IMR-90 (cell line): ENCODE measurements around the gene NAP1L1. TPM values are rescaled to one million over a fixed set of nuclear protein-coding genes. Genes with fewer than 3 reads are reported as not detected.

Experiments used
- ATAC-seq: fragments of 200-7000 bp; cut with Tn5 transposase; 2 replicates; pipeline ENCODE4 v1.9.1; 2020; ENCODE audit warnings: low read depth, mild to moderate bottlenecking, moderate library complexity
- BruUV-seq: library from RNA; stranded (reverse); fragments of 400-500 nt; replicated peaks from 2 replicates; lab custom pipeline; 2021; lab: Mats Ljungman, UMichigan
- CTCF ChIA-PET: fragments of 300-600 bp; formaldehyde crosslinking; extraction: SDS; loops from one replicate; lab custom pipeline; 2021; ENCODE audit warnings: antibody characterized with exemption; lab: Yijun Ruan, JAX
- POLR2A ChIA-PET: fragments of 300-600 bp; sonication (Branson Sonifier 250); formaldehyde crosslinking; loops from one replicate; lab custom pipeline; 2022; ENCODE audit warnings: antibody characterized with exemption; ENCODE audit not compliant: unreplicated experiment; lab: Charles Lee
- DNase-seq: peaks from one replicate; pipeline ENCODE4 v3.0.0; 2013
- H2AFZ ChIP-seq: replicated peaks from 2 replicates; pipeline ENCODE3; 2013; ENCODE audit warnings: low read length, mild to moderate bottlenecking; ENCODE audit not compliant: poor library complexity
- H2AK5ac ChIP-seq: 2 replicates; pipeline ENCODE4 v1.6.1; 2013; ENCODE audit warnings: low read depth, low read length, inconsistent platforms
- H2AK9ac ChIP-seq: replicated peaks from 2 replicates; pipeline ENCODE3; 2013; ENCODE audit warnings: mild to moderate bottlenecking, low read depth, low read length, moderate library complexity; ENCODE audit not compliant: poor library complexity
- H2BK120ac ChIP-seq: 2 replicates; pipeline ENCODE4 v1.6.1; 2013; ENCODE audit warnings: low read depth, low read length, inconsistent platforms
- H2BK15ac ChIP-seq: 3 replicates; pipeline ENCODE4 v1.6.1; 2013; ENCODE audit warnings: low read depth, low read length, inconsistent platforms
- H2BK20ac ChIP-seq: 2 replicates; pipeline ENCODE4 v1.6.1; 2013; ENCODE audit warnings: low read depth, mild to moderate bottlenecking, inconsistent platforms, low read length, moderate library complexity
- H2BK5ac ChIP-seq: 2 replicates; pipeline ENCODE4 v1.6.1; 2013; ENCODE audit warnings: mild to moderate bottlenecking, low read depth, low read length, inconsistent platforms; ENCODE audit not compliant: poor library complexity, severe bottlenecking
- H3K14ac ChIP-seq: replicated peaks from 2 replicates; pipeline ENCODE4 v1.6.1; 2013; ENCODE audit warnings: low read depth, low read length, inconsistent platforms
- H3K18ac ChIP-seq: 2 replicates; pipeline ENCODE4 v1.6.1; 2013; ENCODE audit warnings: low read depth, low read length, control low read depth
- H3K23ac ChIP-seq: 2 replicates; pipeline ENCODE4 v1.6.1; 2013; ENCODE audit warnings: low read depth, low read length, inconsistent platforms
- H3K27ac ChIP-seq: 2 replicates; pipeline ENCODE4 v1.5.1; 2013; ENCODE audit warnings: mild to moderate bottlenecking, control low read depth, low read length; ENCODE audit not compliant: insufficient read depth
- H3K27me3 ChIP-seq: 2 replicates; pipeline ENCODE4 v1.6.1; 2013; ENCODE audit warnings: low read length; ENCODE audit not compliant: control insufficient read depth, insufficient read depth
- H3K36me3 ChIP-seq: 2 replicates; pipeline ENCODE4 v1.6.1; 2013; ENCODE audit warnings: low read length, mixed read lengths; ENCODE audit not compliant: control insufficient read depth, insufficient read depth
- H3K4ac ChIP-seq: 2 replicates; pipeline ENCODE4 v1.6.1; 2013; ENCODE audit warnings: low read depth, low read length, inconsistent platforms
- H3K4me1 ChIP-seq: 2 replicates; pipeline ENCODE4 v1.6.1; 2013; ENCODE audit warnings: low read length, mixed read lengths; ENCODE audit not compliant: control insufficient read depth, insufficient read depth
- H3K4me2 ChIP-seq: 2 replicates; pipeline ENCODE4 v1.6.1; 2013; ENCODE audit warnings: low read depth, mild to moderate bottlenecking, control low read depth, low read length, moderate library complexity
- H3K4me3 ChIP-seq: 2 replicates; pipeline ENCODE4 v1.5.1; 2013; ENCODE audit warnings: low read depth, mild to moderate bottlenecking, control low read depth, low read length, moderate library complexity; ENCODE audit not compliant: insufficient read depth
- H3K56ac ChIP-seq: 2 replicates; pipeline ENCODE4 v1.6.1; 2013; ENCODE audit warnings: low read length, inconsistent platforms; ENCODE audit not compliant: insufficient read depth; ENCODE audit errors: extremely low read depth
- H3K79me1 ChIP-seq, 2 experiments: 2 replicates each; pipeline ENCODE4 v1.6.1; 2013; ENCODE audit warnings: low read length in 2 of 2, inconsistent platforms in 1 of 2, low read depth in 1 of 2
- H3K9ac ChIP-seq: 2 replicates; pipeline ENCODE4 v1.6.1; 2013; ENCODE audit warnings: low read depth, low read length, control low read depth
- H3K9me1 ChIP-seq: 2 replicates; pipeline ENCODE4 v1.6.1; 2013; ENCODE audit warnings: low read length, inconsistent platforms; ENCODE audit not compliant: insufficient read depth
- H3K9me3 ChIP-seq: 2 replicates; pipeline ENCODE4 v1.6.1; 2013; ENCODE audit warnings: low read length; ENCODE audit not compliant: control insufficient read depth, insufficient read depth
- H4K20me1 ChIP-seq: 2 replicates; pipeline ENCODE4 v1.6.1; 2013; ENCODE audit warnings: low read length, inconsistent platforms; ENCODE audit not compliant: insufficient read depth
- H4K5ac ChIP-seq: 2 replicates; pipeline ENCODE4 v1.6.1; 2013; ENCODE audit warnings: mild to moderate bottlenecking, low read depth, low read length, control low read depth
- H4K8ac ChIP-seq, 2 experiments: 2 replicates each; pipeline ENCODE4 v1.6.1; 2013; ENCODE audit warnings: low read depth in 2 of 2, low read length in 2 of 2, control low read depth in 1 of 2, inconsistent platforms in 1 of 2
- H4K91ac ChIP-seq: 2 replicates; pipeline ENCODE4 v1.6.1; 2013; ENCODE audit warnings: low read depth, low read length, inconsistent platforms; ENCODE audit not compliant: insufficient read depth
- BHLHE40 ChIP-seq: fragments of 150-350 bp; IDR thresholded peaks from 2 replicates; pipeline ENCODE4 v1.6.1; 2016; ENCODE audit warnings: mild to moderate bottlenecking, low read depth, low read length
- CEBPB ChIP-seq: IDR thresholded peaks from 2 replicates; pipeline ENCODE4 v1.6.1; 2012; ENCODE audit warnings: low read depth, low read length, improper control_type of control experiment
- CHD1 ChIP-seq: IDR thresholded peaks from 2 replicates; pipeline ENCODE4 v1.6.1; 2012; ENCODE audit warnings: low read depth, low read length, improper control_type of control experiment
- FOS ChIP-seq: fragments of 150-350 bp; IDR thresholded peaks from 2 replicates; pipeline ENCODE4 v1.6.1; 2016; ENCODE audit warnings: low read depth, low read length
- MAFK ChIP-seq: IDR thresholded peaks from 2 replicates; pipeline ENCODE4 v1.6.1; 2012; ENCODE audit warnings: low read depth, low read length, improper control_type of control experiment
- MAZ ChIP-seq: IDR thresholded peaks from 2 replicates; pipeline ENCODE4 v1.6.1; 2012; ENCODE audit warnings: low read depth, mild to moderate bottlenecking, low read length, improper control_type of control experiment, moderate library complexity, borderline replicate concordance
- MXI1 ChIP-seq: IDR thresholded peaks from 2 replicates; pipeline ENCODE4 v1.6.1; 2012; ENCODE audit warnings: low read depth, mild to moderate bottlenecking, low read length, moderate library complexity, borderline replicate concordance
- RAD21 ChIP-seq: IDR thresholded peaks from 2 replicates; pipeline ENCODE4 v1.6.1; 2012; ENCODE audit warnings: low read length, improper control_type of control experiment
- SMC3 ChIP-seq: fragments of 150-350 bp; IDR thresholded peaks from 2 replicates; pipeline ENCODE4 v1.6.1; 2016; ENCODE audit warnings: low read depth, mild to moderate bottlenecking, antibody characterized with exemption, low read length, moderate library complexity
- WGBS, 2 experiments: methylation state at CpG; one replicate each; pipeline versions ENCODE4 v1.1.5 to v1.1.7; 2013; ENCODE audit warnings: missing lambda C conversion rate in 2 of 2; ENCODE audit not compliant: insufficient read length in 1 of 2; ENCODE audit errors: extremely low coverage in 2 of 2; 5-methylcytosine and 5-hydroxymethylcytosine counted together
- dilution Hi-C: fragments of 300-500 bp; cut with HindIII; formaldehyde crosslinking; loops from one replicate; pipeline ENCODE4 v1.14.3; 2018; ENCODE audit warnings: low sequenced_read_pairs; ENCODE audit not compliant: unreplicated experiment
- in situ Hi-C: fragments of 300-500 bp; cut with MboI; formaldehyde crosslinking; loops from 3 replicates; pipeline ENCODE4 v1.14.3; 2019; ENCODE audit warnings: low sequenced_read_pairs, inconsistent platforms, mixed read lengths
- intact Hi-C: fragments of 100-400 bp; cut with micrococcal nuclease; formaldehyde crosslinking; loops from 2 replicates; pipeline ENCODE4 v1.10.0; 2022
- polyA plus RNA-seq, 3 experiments: library from polyadenylated mRNA; depleted of rRNA; stranded (reverse); fragments of >200 nt; gene quantifications; 2 replicates each; pipeline ENCODE4 v1.2.3, GENCODE V29; 2012; ENCODE audit warnings: low replicate concordance in 1 of 3
- total RNA-seq: library from RNA; depleted of rRNA; stranded (reverse); fragments of >200 nt; gene quantifications from 2 replicates; pipeline ENCODE4 v1.2.3, GENCODE V29; 2012
- TF ChIP-seq, protein P1 (sequence below): conservative IDR thresholded peaks from 2 replicates; pipeline ENCODE4 v1.5.1; 2012; ENCODE audit warnings: mild to moderate bottlenecking, low read depth, low read length, improper control_type of control experiment

Gene NAP1L1
- total and polyA plus RNA-seq, 2 of the 4 experiments (the other 2 are of a cell fraction), result 86.4 to 200 TPM

DNA sequence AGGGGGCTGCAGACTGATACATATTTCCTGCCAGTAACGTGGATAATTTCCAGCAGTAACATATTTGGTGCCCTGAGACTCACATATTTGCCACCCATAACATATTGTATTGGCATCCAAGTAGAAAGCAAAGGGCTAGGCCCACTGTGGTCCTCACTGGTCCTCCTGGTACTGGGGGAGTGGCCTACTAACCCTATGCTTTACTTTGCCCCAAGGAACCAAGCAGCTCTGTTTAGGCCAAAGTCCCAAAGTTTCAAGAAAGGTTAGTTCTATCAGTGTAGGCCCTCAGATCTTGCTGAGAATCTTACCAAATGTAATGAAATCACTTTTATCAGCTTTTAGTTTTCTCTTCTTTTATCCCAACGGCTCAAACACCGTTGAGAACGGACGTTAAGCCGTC lies 35.4 kb upstream of the NAP1L1 start:
- CTCF ChIA-PET, result no interaction called here
- no TSS peak for BruUV-seq

More for the DNA sequence above, 35.4 kb upstream of the NAP1L1 start:
- Histone ChIP-seq H2BK20ac (no peak overlapping the region), H3K56ac (no peak overlapping the region), H3K79me1 (peaks cover 0 to 3% of the 10 kb centered on the region in 2 experiments; a peak in 1 of 4 replicates), H4K20me1 (no peaks in the 10 kb centered on the region), H3K27ac (no peak overlapping the region), H3K4ac (no peak overlapping the region), H3K27me3 (no peaks in the 10 kb centered on the region), H4K5ac (no peak overlapping the region), H3K9me1 (peaks cover 18% of the 10 kb centered on the region), H2BK15ac (no peak overlapping the region), H2AK9ac (no peak overlapping the region), H3K4me2 (no peak overlapping the region), H4K91ac (no peak overlapping the region), H3K18ac (no peak overlapping the region), H3K4me3 (no peak overlapping the region), H2AFZ (no peak overlapping the region), H3K9me3 (no peaks in the 10 kb centered on the region), H3K9ac (no peak overlapping the region), H3K23ac (no peak overlapping the region), H2BK120ac (no peak overlapping the region), H2BK5ac (no peak overlapping the region), H3K36me3 (no peaks in the 10 kb centered on the region), H3K14ac (no peak overlapping the region), H2AK5ac (no peak overlapping the region), H3K4me1 (peaks cover 5% of the 10 kb centered on the region; the same call in 1 of the 2 replicates), H4K8ac (no peak overlapping the region)
- 88% methylated on average over 5 of the region's 6 CpGs; no CpG with 5 or more reads in 1 of the 2 experiments for WGBS, 2 experiments
- dilution Hi-C loops, result no loop called here
- intact Hi-C loops, result no loop called here
- in situ Hi-C loops, result no loop called here
- no peak for TF ChIP-seq BHLHE40
- TF ChIP-seq RAD21, result no peak
- no peak for TF ChIP-seq MAZ
- TF ChIP-seq SMC3, result no peak
- TF ChIP-seq FOS, result no peak
- TF ChIP-seq, protein P1, sequence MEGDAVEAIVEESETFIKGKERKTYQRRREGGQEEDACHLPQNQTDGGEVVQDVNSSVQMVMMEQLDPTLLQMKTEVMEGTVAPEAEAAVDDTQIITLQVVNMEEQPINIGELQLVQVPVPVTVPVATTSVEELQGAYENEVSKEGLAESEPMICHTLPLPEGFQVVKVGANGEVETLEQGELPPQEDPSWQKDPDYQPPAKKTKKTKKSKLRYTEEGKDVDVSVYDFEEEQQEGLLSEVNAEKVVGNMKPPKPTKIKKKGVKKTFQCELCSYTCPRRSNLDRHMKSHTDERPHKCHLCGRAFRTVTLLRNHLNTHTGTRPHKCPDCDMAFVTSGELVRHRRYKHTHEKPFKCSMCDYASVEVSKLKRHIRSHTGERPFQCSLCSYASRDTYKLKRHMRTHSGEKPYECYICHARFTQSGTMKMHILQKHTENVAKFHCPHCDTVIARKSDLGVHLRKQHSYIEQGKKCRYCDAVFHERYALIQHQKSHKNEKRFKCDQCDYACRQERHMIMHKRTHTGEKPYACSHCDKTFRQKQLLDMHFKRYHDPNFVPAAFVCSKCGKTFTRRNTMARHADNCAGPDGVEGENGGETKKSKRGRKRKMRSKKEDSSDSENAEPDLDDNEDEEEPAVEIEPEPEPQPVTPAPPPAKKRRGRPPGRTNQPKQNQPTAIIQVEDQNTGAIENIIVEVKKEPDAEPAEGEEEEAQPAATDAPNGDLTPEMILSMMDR, result no peak
- TF ChIP-seq CEBPB, result no peak
- TF ChIP-seq MXI1, result no peak
- no peak for TF ChIP-seq MAFK
- TF ChIP-seq CHD1, result no peak
- no peak for ATAC-seq
- DNase-seq, result no peak
- POLR2A ChIA-PET, result no interaction called here
